HepG2 (cell line): ENCODE measurements around the gene SMPD2. TPM values are rescaled to one million over a fixed set of nuclear protein-coding genes. Genes with fewer than 3 reads are reported as not detected.
A peak's percentile ranks its signal among the peaks of the same experiment; 100 is the strongest.

Experiments
- ATAC-seq: fragments of 200-7000 bp; cut with Tn5 transposase; 3 replicates; pipeline ENCODE4 v1.9.1; 2020; ENCODE audit warnings: mild to moderate bottlenecking, moderate library complexity
- BruUV-seq: library from RNA; stranded (reverse); fragments of 400-500 nt; replicated peaks from 2 replicates; lab custom pipeline; 2021; lab: Mats Ljungman, UMichigan
- CTCF ChIA-PET: fragments of 300-600 bp; formaldehyde crosslinking; extraction: SDS; loops from one replicate; lab custom pipeline; 2021; ENCODE audit warnings: low total read pairs, inconsistent platforms, low intra/inter-chr PET ratio; lab: Yijun Ruan, JAX
- POLR2A ChIA-PET: fragments of 350-600 bp; sonication (Branson Sonifier 250); formaldehyde crosslinking; loops from one replicate; lab custom pipeline; 2020; ENCODE audit warnings: antibody characterized with exemption, inconsistent platforms; lab: Yijun Ruan, JAX
- DNase-seq: peaks from one replicate; pipeline ENCODE4 v3.0.0-alpha.2; 2015; ENCODE audit warnings: low spot score
- FAIRE-seq: peaks from 3 replicates; lab custom pipeline; 2011; peaks lifted over from hg19 to GRCh38; lab: Jason Lieb, UNC
- H2AFZ ChIP-seq: one replicate; pipeline ENCODE4 v1.6.1; 2011; ENCODE audit warnings: low read length, inconsistent platforms
- H3K27ac ChIP-seq: fragments of 300-600 bp; 3 replicates; pipeline ENCODE4 v1.8.0; 2011; ENCODE audit warnings: mixed run types, mild to moderate bottlenecking, mixed read lengths, low read length, inconsistent platforms; ENCODE audit not compliant: insufficient read depth; ENCODE audit errors: extremely low read length
- H3K27me3 ChIP-seq, 2 experiments: fragments of 200-600 bp in 1 of 2; 2 replicates in 1 of 2; 3 replicates in 1 of 2; pipeline versions ENCODE4 v1.6.0 to v1.8.0; 2011; ENCODE audit warnings: low read length in 2 of 2, mild to moderate bottlenecking in 2 of 2, moderate library complexity in 2 of 2, inconsistent platforms in 1 of 2; ENCODE audit not compliant: insufficient read depth in 2 of 2, control insufficient read depth in 1 of 2
- H3K36me3 ChIP-seq, 2 experiments: fragments of 200-600 bp in 1 of 2; replicated peaks in 1 of 2; 2 replicates in 1 of 2; 3 replicates in 1 of 2; pipeline versions ENCODE4 v1.5.1 to v1.8.0; 2011; ENCODE audit warnings: low read length in 2 of 2, inconsistent platforms in 1 of 2; ENCODE audit not compliant: insufficient read depth in 2 of 2, control insufficient read depth in 1 of 2
- H3K4me1 ChIP-seq: 2 replicates; pipeline ENCODE4 v1.5.1; 2012; ENCODE audit warnings: low read length, inconsistent platforms; ENCODE audit not compliant: insufficient read depth
- H3K4me2 ChIP-seq: 2 replicates; pipeline ENCODE4 v1.6.0; 2011; ENCODE audit warnings: low read depth, low read length, inconsistent platforms
- H3K4me3 ChIP-seq, 3 experiments: fragments of 200-600 bp in 1 of 3; sonication (generic), shearing (Covaris generic) in 1 of 3; replicated peaks in 1 of 3; 2 replicates each; pipeline ENCODE4 v1.5.1; 2011 to 2016; ENCODE audit warnings: low read length in 3 of 3, inconsistent platforms in 2 of 3, low read depth in 2 of 3, mild to moderate bottlenecking in 2 of 3, control low read depth in 1 of 3, mixed read lengths in 1 of 3; ENCODE audit not compliant: insufficient read depth in 1 of 3
- H3K79me2 ChIP-seq: one replicate; pipeline ENCODE4 v1.6.1; 2011; ENCODE audit warnings: low read length, inconsistent platforms; ENCODE audit not compliant: insufficient read depth
- H3K9ac ChIP-seq: 2 replicates; pipeline ENCODE4 v1.6.0; 2011; ENCODE audit warnings: mild to moderate bottlenecking, low read depth, low read length, inconsistent platforms; ENCODE audit not compliant: insufficient read depth
- H3K9me3 ChIP-seq: 2 replicates; pipeline ENCODE4 v1.5.1; 2012; ENCODE audit warnings: mild to moderate bottlenecking, low read length
- H4K20me1 ChIP-seq: 2 replicates; pipeline ENCODE4 v1.6.0; 2011; ENCODE audit warnings: inconsistent platforms, mild to moderate bottlenecking, low read length, moderate library complexity; ENCODE audit not compliant: insufficient read depth
- AHR ChIP-seq: IDR thresholded peaks from 2 replicates; pipeline ENCODE4 v1.6.1; 2018; ENCODE audit warnings: missing genetic modification reagents, missing compliant biosample characterization
- ARID3A ChIP-seq: IDR thresholded peaks from 2 replicates; pipeline ENCODE4 v1.6.1; 2012; ENCODE audit warnings: low read depth, low read length, improper control_type of control experiment
- ARNT ChIP-seq: fragments of 450-650 bp; IDR thresholded peaks from 2 replicates; pipeline ENCODE4 v1.6.1; 2017
- CBX5 ChIP-seq: sonication (generic); formaldehyde crosslinking; IDR thresholded peaks from 2 replicates; pipeline ENCODE4 v1.4.0; 2020; ENCODE audit warnings: missing genetic modification reagents, borderline replicate concordance
- CCDC6 ChIP-seq: sonication (generic); formaldehyde crosslinking; IDR thresholded peaks from 2 replicates; pipeline ENCODE4 v1.8.1; 2022; ENCODE audit warnings: mild to moderate bottlenecking, missing genetic modification reagents, moderate library complexity
- GPBP1L1 ChIP-seq: sonication (generic); formaldehyde crosslinking; IDR thresholded peaks from 2 replicates; pipeline ENCODE4 v1.5.0; 2020; ENCODE audit warnings: mild to moderate bottlenecking, missing genetic modification reagents
- HDAC1 ChIP-seq: sonication (generic); formaldehyde crosslinking; IDR thresholded peaks from 2 replicates; pipeline ENCODE4 v1.5.1; 2020; ENCODE audit warnings: mild to moderate bottlenecking, missing genetic modification reagents
- HNRNPK ChIP-seq: fragments of 200-400 bp; formaldehyde crosslinking; IDR thresholded peaks from 2 replicates; pipeline ENCODE4 v1.6.1; 2018; ENCODE audit warnings: low read length, low read depth, moderate library complexity, mild to moderate bottlenecking; ENCODE audit not compliant: poor library complexity, severe bottlenecking
- KLF12 ChIP-seq: sonication (generic); formaldehyde crosslinking; IDR thresholded peaks from 2 replicates; pipeline ENCODE4 v1.4.0; 2020; ENCODE audit warnings: missing genetic modification reagents, borderline replicate concordance
- MAX ChIP-seq: IDR thresholded peaks from 2 replicates; pipeline ENCODE4 v1.6.1; 2012; ENCODE audit warnings: inconsistent platforms
- RBAK ChIP-seq: sonication (generic); formaldehyde crosslinking; IDR thresholded peaks from 2 replicates; pipeline ENCODE4 v1.5.1; 2020; ENCODE audit warnings: mild to moderate bottlenecking, missing genetic modification reagents
- SKIL ChIP-seq: sonication (generic); formaldehyde crosslinking; IDR thresholded peaks from 2 replicates; pipeline ENCODE4 v1.8.0; 2022; ENCODE audit warnings: missing genetic modification reagents, mild to moderate bottlenecking, moderate library complexity, borderline replicate concordance
- TARDBP ChIP-seq: sonication (generic); formaldehyde crosslinking; IDR thresholded peaks from 2 replicates; pipeline ENCODE4 v1.8.0; 2022; ENCODE audit warnings: mild to moderate bottlenecking, missing genetic modification reagents
- ZBTB34 ChIP-seq: sonication (generic); formaldehyde crosslinking; IDR thresholded peaks from 2 replicates; pipeline ENCODE4 v1.8.0; 2022; ENCODE audit warnings: mild to moderate bottlenecking, missing genetic modification reagents
- WGBS: methylation state at CpG from one replicate; pipeline ENCODE4 v1.1.6; 2017; ENCODE audit warnings: low lambda C conversion rate; 5-methylcytosine and 5-hydroxymethylcytosine counted together
- in situ Hi-C: cut with HindIII; loops from 2 replicates; pipeline ENCODE4 v1.10.0; 2017; ENCODE audit warnings: low pct_unique_long_range_greater_than_20kb; ENCODE audit not compliant: extremely low pct_ligation_motif_present
- intact Hi-C: fragments of 100-400 bp; cut with micrococcal nuclease; formaldehyde crosslinking; loops from one replicate; pipeline ENCODE4 v1.10.0; 2022; ENCODE audit not compliant: unreplicated experiment
- polyA plus RNA-seq, 8 experiments: library from polyadenylated mRNA; depleted of rRNA in 3 of 8; stranded (reverse) in 7 of 8; unstranded in 1 of 8; fragments of >200 nt; fragmentation: Illumina TruSeq in 4 of 8; extraction: Trizol in 4 of 8; gene quantifications; 2 replicates each; pipeline versions ENCODE4 v1.2.1 to v1.2.3, GENCODE V29; 2011 to 2016; ENCODE audit warnings: low read depth in 4 of 8, missing spikeins in 1 of 8, mixed read lengths in 1 of 8; ENCODE audit not compliant: insufficient read depth in 1 of 8
- total RNA-seq, 5 experiments: library from RNA; depleted of rRNA; stranded (reverse); fragments of >200 nt; fragmentation: Illumina TruSeq; extraction: Trizol; gene quantifications; 2 replicates each; pipeline ENCODE4 v1.2.3, GENCODE V29; 2016; ENCODE audit warnings: low read depth in 1 of 5

The SMPD2 gene
- total and polyA plus RNA-seq, 2 of the 13 experiments (the other 11 are each of a cell fraction or from before 2014, with no cell fraction given): 5.9 to 10.6 TPM

GRCh38 chr6:109456111-109456583, 15.6 kb downstream of the SMPD2 start:
- intact Hi-C loops: loop anchor here (5.0 kb wide), 1 partner anchor 269 kb away; no protein-coding TSS in a partner anchor
- POLR2A ChIA-PET: interaction anchor here (0.6 to 5.4 kb wide), 2 partner anchors 13 to 15 kb away, joined by 3 to 22 read pairs; partner anchors contain the start of genes PPIL6 and SMPD2
- Histone ChIP-seq H3K27ac (no peak overlapping the region), H4K20me1 (no peaks in the 10 kb centered on the region), H3K36me3 (no peaks in the 10 kb centered on the region; a peak in 1 of 5 replicates), H3K27me3 (no peaks in the 10 kb centered on the region), H2AFZ (no peak overlapping the region), H3K9me3 (no peaks in the 10 kb centered on the region), H3K79me2 (no peaks in the 10 kb centered on the region), H3K4me1 (peaks cover 20% of the 10 kb centered on the region), H3K9ac (peak overlapping the region; percentile 54; the same call in 1 of the 2 replicates), H3K4me3 (peak overlapping the region; percentile 66 to 92 (median 90)), H3K4me2 (peak overlapping the region; percentile 77)
- BruUV-seq: no TSS peak
- FAIRE-seq (no peak), DNase-seq (no peak), ATAC-seq (peak; percentile 27; the same call in 2 of the 3 replicates)
- WGBS: 9% methylated on average over 32 of the region's 38 CpGs
- CTCF ChIA-PET: no interaction called here
- in situ Hi-C loops: no loop called here
- TF ChIP-seq CBX5 (CRISPR knock-in tag) (no peak), ARNT (no peak), HDAC1 (CRISPR knock-in tag) (no peak), TARDBP (CRISPR knock-in tag) (no peak), MAX (no peak), KLF12 (CRISPR knock-in tag) (no peak), ARID3A (no peak), CCDC6 (0 out of 2 replicates have a peak, but pooled peaks have one; percentile 7), GPBP1L1 (CRISPR knock-in tag) (no peak), ZBTB34 (CRISPR knock-in tag) (no peak), RBAK (CRISPR knock-in tag) (no peak), HNRNPK (no peak), AHR (CRISPR knock-in tag) (no peak), SKIL (CRISPR knock-in tag) (no peak)
